Nasal cavity respiratory epithelium epithelial cell of viscerocranial mucosa (primary cell): ENCODE data around the gene KRTAP5-4. TPM values are rescaled to one million over a fixed set of nuclear protein-coding genes. Genes with fewer than 3 reads are reported as not detected.

Source experiments
- total RNA-seq: library from RNA; depleted of rRNA; stranded (reverse); fragments of >200 nt; gene quantifications from 2 replicates; pipeline ENCODE4 v1.2.3, GENCODE V29; 2014

KRTAP5-4 gene, protein sequence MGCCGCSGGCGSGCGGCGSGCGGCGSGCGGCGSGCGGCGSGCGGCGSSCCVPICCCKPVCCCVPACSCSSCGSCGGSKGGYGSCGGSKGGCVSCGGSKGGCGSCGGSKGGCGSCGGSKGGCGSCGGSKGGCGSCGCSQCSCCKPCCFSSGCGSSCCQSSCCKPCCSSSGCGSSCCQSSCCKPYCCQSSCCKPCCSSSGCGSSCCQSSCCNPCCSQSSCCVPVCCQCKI
- total RNA-seq: not detected in 2 replicates

DNA sequence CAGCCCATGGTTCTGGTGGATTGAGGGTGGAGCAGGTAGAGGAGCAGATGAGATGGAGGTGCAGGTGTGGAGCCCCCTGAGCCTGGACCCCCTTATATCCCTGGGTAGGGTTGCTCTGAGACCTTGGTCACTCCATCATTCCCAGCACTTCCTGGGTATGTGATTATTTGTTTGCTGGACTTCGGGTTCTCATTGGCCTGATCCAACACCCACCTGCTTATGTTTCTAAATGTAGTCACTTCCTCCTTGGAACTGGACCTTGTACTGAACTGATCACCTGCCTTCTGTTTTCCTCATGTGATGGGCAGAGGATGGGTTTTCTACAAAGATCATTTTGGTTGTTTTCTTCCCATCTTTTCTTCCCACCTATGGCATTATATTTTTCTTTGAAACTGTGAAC, at the start of gene KRTAP5-4:
Gene KRTAP5-4 (minus strand): TSS at position 53 of the 400 bp plus-strand sequence. CDS start 45 bp downstream, at position 8.

DNA sequence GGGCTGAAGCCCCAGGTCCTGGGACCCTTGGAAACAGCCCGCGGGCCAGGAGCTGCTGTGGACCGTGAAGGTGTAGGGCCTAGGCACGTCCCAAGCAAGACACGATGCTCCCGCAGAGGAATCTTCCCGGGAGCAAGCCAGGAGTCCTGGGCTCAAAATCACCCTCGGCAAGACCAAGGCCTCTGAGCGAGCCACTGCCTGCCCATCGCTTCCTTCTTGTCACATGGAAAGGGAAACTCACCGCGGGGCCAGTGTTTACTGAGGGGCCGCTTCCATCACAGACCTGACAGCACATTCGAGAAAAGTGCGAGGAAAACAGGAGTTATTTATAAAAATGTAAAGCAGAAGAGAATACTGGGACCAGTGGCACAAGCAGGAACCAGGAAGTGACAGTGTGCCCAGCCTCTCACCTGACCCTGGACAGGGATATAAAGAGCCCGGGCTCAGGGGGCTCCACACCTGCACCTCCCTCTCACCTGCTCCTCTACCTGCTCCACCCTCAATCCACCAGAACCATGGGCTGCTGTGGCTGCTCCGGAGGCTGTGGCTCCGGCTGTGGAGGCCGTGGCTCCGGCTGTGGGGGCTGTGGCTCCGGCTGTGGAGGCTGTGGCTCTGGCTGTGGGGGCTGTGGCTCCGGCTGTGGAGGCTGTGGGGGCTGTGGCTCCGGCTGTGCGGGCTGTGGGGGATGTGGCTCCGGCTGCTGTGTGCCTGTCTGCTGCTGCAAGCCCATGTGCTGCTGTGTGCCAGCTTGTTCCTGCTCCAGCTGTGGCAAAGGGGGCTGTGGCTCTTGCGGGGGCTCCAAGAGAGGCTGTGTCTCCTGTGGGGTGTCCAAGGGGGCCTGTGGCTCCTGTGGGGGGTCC, 7.6 kb upstream of the KRTAP5-4 start, which contains the start of gene KRTAP5-5:
Gene KRTAP5-5 (plus strand): TSS at position 450 of the 860 bp plus-strand sequence. CDS start 66 bp downstream, at position 516.

DNA sequence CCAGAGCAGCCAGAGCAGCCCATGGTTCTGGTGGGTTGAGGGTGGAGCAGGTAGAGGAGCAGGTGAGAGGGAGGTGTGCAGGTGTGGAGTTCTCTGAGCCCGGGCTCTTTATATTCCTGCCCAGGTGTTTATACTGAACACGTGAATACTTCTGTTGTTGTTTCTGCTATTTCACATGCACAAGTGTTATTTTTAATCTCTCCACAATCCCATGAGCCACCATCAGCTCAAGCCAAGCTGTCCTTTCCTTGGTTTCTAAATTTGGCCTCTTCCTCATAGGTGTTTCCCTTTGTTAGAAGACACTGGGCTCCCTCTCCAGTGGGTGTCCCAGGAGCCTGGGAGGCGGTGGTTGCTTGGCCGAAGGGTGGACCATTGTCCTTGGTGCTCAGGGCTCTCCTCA, 13.6 kb downstream of the KRTAP5-4 start, which contains the start of gene KRTAP5-3:
Gene KRTAP5-3 (minus strand): TSS at position 101 of the 400 bp plus-strand sequence. CDS start 78 bp downstream, at position 23.

DNA sequence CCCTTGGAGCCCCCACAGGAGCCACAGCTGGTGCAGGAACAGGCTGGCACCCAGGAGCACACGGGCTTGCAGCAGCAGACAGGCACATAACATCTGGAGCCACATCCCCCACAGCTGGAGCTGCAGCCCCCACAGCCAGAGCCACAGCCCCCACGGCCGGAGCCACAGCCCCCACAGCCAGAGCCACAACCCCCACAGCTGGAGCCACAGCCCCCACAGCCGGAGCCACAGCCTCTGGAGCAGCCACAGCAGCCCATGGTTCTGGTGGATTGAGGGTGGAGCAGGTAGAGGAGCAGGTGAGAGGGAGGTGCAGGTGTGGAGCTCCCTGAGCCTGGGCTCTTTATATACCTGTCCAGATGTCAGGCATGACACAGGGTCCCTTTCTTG, 24.0 kb downstream of the KRTAP5-4 start, which contains the start of gene KRTAP5-2:
Gene KRTAP5-2 (minus strand): TSS at position 301 of the 387 bp plus-strand sequence. CDS start 44 bp downstream, at position 257.

DNA sequence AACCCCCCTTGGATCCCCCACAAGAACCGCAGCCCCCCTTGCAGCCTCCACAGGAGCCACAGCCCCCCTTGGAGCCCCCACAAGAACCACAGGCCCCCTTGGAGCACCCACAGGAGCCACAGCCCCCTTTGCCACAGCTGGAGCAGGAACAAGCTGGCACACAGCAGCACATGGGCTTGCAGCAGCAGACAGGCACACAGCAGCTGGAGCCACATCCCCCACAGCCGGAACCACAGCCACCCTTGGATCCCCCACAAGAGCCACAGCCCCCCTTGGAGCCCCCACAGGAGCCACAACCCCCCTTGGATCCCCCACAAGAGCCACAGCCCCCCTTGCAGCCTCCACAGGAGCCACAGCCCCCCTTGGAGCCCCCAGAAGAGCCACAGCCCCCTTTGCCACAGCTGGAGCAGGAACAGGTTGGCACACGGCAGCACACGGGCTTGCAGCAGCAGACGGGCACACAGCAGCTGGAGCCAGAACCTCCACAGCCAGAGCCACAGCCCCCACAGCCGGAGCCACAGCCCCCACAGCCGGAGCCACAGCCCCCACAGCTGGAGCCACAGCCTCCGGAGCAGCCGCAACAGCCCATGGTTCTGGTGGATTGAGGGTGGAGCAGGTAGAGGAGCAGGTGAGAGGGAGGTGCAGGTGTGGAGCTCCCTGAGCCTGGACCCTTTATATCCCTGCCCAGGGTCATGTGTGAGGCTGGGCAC, 37.1 kb downstream of the KRTAP5-4 start, which contains the start of gene KRTAP5-1:
Gene KRTAP5-1 (minus strand): TSS at position 623 of the 710 bp plus-strand sequence. CDS start 34 bp downstream, at position 589.

DNA sequence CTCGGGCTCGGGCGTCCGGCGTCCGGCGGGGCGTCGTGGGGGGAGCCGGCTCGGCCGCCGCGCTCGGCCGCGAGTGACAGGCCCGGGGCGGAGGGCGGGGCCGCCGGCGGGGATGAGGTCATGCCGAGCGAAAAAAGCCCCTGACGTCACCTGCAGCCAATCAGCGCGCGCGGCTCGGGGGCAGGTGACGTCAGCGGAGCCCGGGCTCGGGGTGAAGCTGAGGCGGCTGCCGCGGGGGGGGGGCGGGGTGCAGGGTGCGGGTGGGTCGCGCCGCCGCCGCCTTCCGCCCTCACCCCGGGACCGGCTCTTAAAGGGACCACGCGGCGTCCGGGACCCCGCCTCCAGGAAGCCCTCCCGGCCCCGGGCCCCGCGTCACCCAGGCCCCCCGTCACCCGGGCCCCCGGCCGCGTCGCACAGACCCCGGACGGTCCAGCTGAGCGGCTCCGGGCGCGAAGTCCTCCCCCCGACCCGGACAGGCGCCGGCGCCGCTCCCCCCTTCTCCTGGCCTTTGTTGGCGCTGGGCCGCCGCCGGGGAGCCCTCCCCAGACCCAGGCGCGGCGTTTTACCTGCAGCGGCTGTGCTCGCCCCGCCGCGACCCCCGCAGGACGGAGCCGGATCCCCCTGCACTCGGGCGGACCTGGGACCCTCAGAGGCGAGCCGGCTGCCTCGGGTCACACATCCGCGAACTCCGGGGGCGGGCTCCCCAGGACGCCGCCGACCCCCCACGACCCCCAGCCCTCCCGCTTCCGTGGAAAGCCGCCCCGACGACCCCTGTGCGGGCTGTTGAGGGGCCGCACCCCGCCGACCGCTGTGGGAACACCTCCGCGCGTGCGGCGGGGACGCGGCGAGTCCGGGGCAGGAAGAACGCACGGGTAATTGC, 49.5 kb downstream of the KRTAP5-4 start, which contains the start of gene DUSP8:
Gene DUSP8 (minus strand): TSS at position 75 of the 880 bp plus-strand sequence. CDS start 6,445 bp downstream, outside the sequence.

Other genes with a start within 250 kb of the KRTAP5-4 start
- gene BRSK2, start 232.2 kb downstream of the KRTAP5-4 start, total RNA-seq: under 0.01 and 1.00 TPM in 2 replicates
- gene MOB2, start 135.4 kb downstream of the KRTAP5-4 start, total RNA-seq: 25.6 and 35.9 TPM in 2 replicates
- 1.6 and 1.7 TPM in 2 replicates for gene DUSP8, start 49.9 kb downstream of the KRTAP5-4 start, total RNA-seq
- not detected in 2 replicates for gene KRTAP5-1, start 36.9 kb downstream of the KRTAP5-4 start, total RNA-seq
- gene KRTAP5-2, start 23.8 kb downstream of the KRTAP5-4 start, total RNA-seq: not detected in 2 replicates
- not detected in 2 replicates for gene KRTAP5-3, start 13.7 kb downstream of the KRTAP5-4 start, total RNA-seq
- gene KRTAP5-5, start 7.6 kb upstream of the KRTAP5-4 start, total RNA-seq: not detected in 2 replicates
- gene KRTAP5-6, start 75.1 kb upstream of the KRTAP5-4 start, total RNA-seq: not detected in 2 replicates
- gene IFITM10, start 128.5 kb upstream of the KRTAP5-4 start, total RNA-seq: 0.34 and 1.2 TPM in 2 replicates
- 222 and 1,296 TPM in 2 replicates for gene CTSD, start 141.8 kb upstream of the KRTAP5-4 start, total RNA-seq
- 0.68 and 10.0 TPM in 2 replicates for gene SYT8, start 212.9 kb upstream of the KRTAP5-4 start, total RNA-seq
- gene TNNI2, start 216.8 kb upstream of the KRTAP5-4 start, total RNA-seq: under 0.01 and 0.71 TPM in 2 replicates
- 0.21 and 0.34 TPM in 2 replicates for gene LSP1, start 230.9 kb upstream of the KRTAP5-4 start, total RNA-seq